Left lung (tissue), 10 donors: ENCODE data around the gene AGTR1. TPM values are rescaled to one million over a fixed set of nuclear protein-coding genes. Genes with fewer than 3 reads are reported as not detected.

ENCODE experiments used
- ATAC-seq: fragments of 200-7000 bp; cut with Tn5 transposase; one replicate; pipeline ENCODE4 v1.9.1; 2020; ENCODE audit warnings: moderate library complexity
- DNase-seq, 4 donors: peaks; one replicate each; pipeline ENCODE4 v3.0.0-alpha.2; 2013 to 2020
- H3K27ac ChIP-seq, 2 donors: fragments of 200-600 bp; sonication (generic) in 1 of 2; one replicate each; pipeline versions ENCODE4 v1.5.0 to v1.8.0; 2020 to 2021
- H3K27me3 ChIP-seq, 2 donors: fragments of 200-600 bp; sonication (generic) in 1 of 2; one replicate each; pipeline versions ENCODE4 v1.5.0 to v1.8.0; 2020 to 2021
- H3K36me3 ChIP-seq, 2 donors: fragments of 200-600 bp; sonication (generic) in 1 of 2; one replicate each; pipeline versions ENCODE4 v1.5.0 to v1.8.0; 2020 to 2021
- H3K4me1 ChIP-seq, 2 donors: fragments of 200-600 bp; one replicate each; pipeline ENCODE4 v1.8.0; 2021
- H3K4me3 ChIP-seq, 2 donors: fragments of 200-600 bp; sonication (generic) in 1 of 2; one replicate each; pipeline versions ENCODE4 v1.5.0 to v1.8.0; 2020 to 2021; ENCODE audit warnings: mild to moderate bottlenecking in 1 of 2
- H3K9me3 ChIP-seq, 2 donors: fragments of 200-600 bp; sonication (generic) in 1 of 2; one replicate each; pipeline versions ENCODE4 v1.5.0 to v1.8.0; 2020 to 2021
- CTCF ChIP-seq, 2 donors: fragments of 200-600 bp; sonication (generic) in 1 of 2; IDR thresholded peaks; one replicate each; pipeline versions ENCODE4 v1.5.0 to v1.8.0; 2021; ENCODE audit warnings: antibody characterized with exemption in 2 of 2
- intact Hi-C, 2 donors: fragments of 100-400 bp; cut with DNase I; formaldehyde crosslinking; loops; one replicate each; pipeline versions ENCODE4 v1.11.2 to v1.14.2; 2022
- polyA plus RNA-seq, 6 donors: library from polyadenylated mRNA; unstranded; fragments of 120-200 nt; gene quantifications; one replicate each; pipeline ENCODE4 v1.2.1, GENCODE V29; 2013; ENCODE audit not compliant: insufficient read length in 6 of 6
- total RNA-seq, 2 donors: library from RNA; stranded (reverse); fragmentation: NEBNext Ultra II Directional; extraction: Animal tissue kit (Norgen Biotek cat#: 25700); gene quantifications; one replicate each; pipeline ENCODE4 v1.2.1, GENCODE V29; 2021
- donor health status: DM: no; HTN: yes; CAD: no.
- donor health status: DM: no; HTN: no; CAD: no.

Gene AGTR1
- total and polyA plus RNA-seq, 8 donors: 7.2 to 28.2 (median 22.7) TPM

- no peak for TF ChIP-seq CTCF (IDR thresholded peaks at IDR 0.05)
- no peaks in the 10 kb centered on the region for H3K27me3 ChIP-seq
- DNase-seq: peak in 2 of 4 donors; percentile 33 to 38
- intact Hi-C loops: no loop called here
- no peaks in the 10 kb centered on the region for H3K9me3 ChIP-seq
- H3K4me3 ChIP-seq: no peak overlapping the region
- H3K36me3 ChIP-seq: no peaks in the 10 kb centered on the region
- H3K27ac ChIP-seq: no peak overlapping the region
- peak; percentile 43 for ATAC-seq
- peaks cover 0 to 11% of the 10 kb centered on the region in 2 donors for H3K4me1 ChIP-seq
Observed at GRCh38 chr3:148728753-148729152, 31.1 kb downstream of the AGTR1 start.

GRCh38 chr3:148729476-148730055 lies 31.9 kb downstream of the AGTR1 start:
- no peaks in the 10 kb centered on the region for H3K36me3 ChIP-seq
- H3K4me1 ChIP-seq: peaks cover 0 to 11% of the 10 kb centered on the region in 2 donors
- no peak for TF ChIP-seq CTCF (IDR thresholded peaks at IDR 0.05)
- no peak overlapping the region for H3K4me3 ChIP-seq
- no peaks in the 10 kb centered on the region for H3K27me3 ChIP-seq
- DNase-seq: peak in 2 of 4 donors; percentile 58 to 59
- H3K9me3 ChIP-seq: no peaks in the 10 kb centered on the region
- H3K27ac ChIP-seq: no peak overlapping the region
- intact Hi-C loops: no loop called here
- peak; percentile 37 for ATAC-seq

GRCh38 chr3:148730676-148731075 lies 33.0 kb downstream of the AGTR1 start:
- H3K27ac ChIP-seq: no peak overlapping the region
- DNase-seq: no peak
- no peaks in the 10 kb centered on the region for H3K27me3 ChIP-seq
- no peaks in the 10 kb centered on the region for H3K36me3 ChIP-seq
- no peaks in the 10 kb centered on the region for H3K9me3 ChIP-seq
- H3K4me3 ChIP-seq: no peak overlapping the region
- peaks cover 0 to 11% of the 10 kb centered on the region in 2 donors for H3K4me1 ChIP-seq
- no peak for TF ChIP-seq CTCF (IDR thresholded peaks at IDR 0.05)
- ATAC-seq: no peak
- intact Hi-C loops: no loop called here

- ATAC-seq (no peak), DNase-seq (no peak)
- intact Hi-C loops: no loop called here
- Histone ChIP-seq H3K27me3 (no peaks in the 10 kb centered on the region), H3K36me3 (no peaks in the 10 kb centered on the region), H3K4me3 (no peak overlapping the region), H3K4me1 (no peaks in the 10 kb centered on the region), H3K9me3 (no peaks in the 10 kb centered on the region), H3K27ac (peak overlapping the region in 1 of 2 donors; percentile 15)
- no peak for TF ChIP-seq CTCF (IDR thresholded peaks at IDR 0.05)
Observed at GRCh38 chr3:148735597-148735996, 37.9 kb downstream of the AGTR1 start.

GRCh38 chr3:148736086-148736485 lies 38.4 kb downstream of the AGTR1 start:
- DNase-seq: no peak
- Histone ChIP-seq H3K4me1 (no peaks in the 10 kb centered on the region), H3K27ac (peak overlapping the region in 1 of 2 donors; percentile 15), H3K9me3 (no peaks in the 10 kb centered on the region), H3K36me3 (no peaks in the 10 kb centered on the region), H3K27me3 (no peaks in the 10 kb centered on the region), H3K4me3 (no peak overlapping the region)
- no peak for TF ChIP-seq CTCF (IDR thresholded peaks at IDR 0.05)
- intact Hi-C loops: no loop called here
- no peak for ATAC-seq
